ENCODE data around the gene RAC2.
"Not testable (repeated sequence)": the region's sequence is repeated elsewhere in the genome, so short reads cannot be mapped to it uniquely, and the experiment has no call there.

Gene RAC2

GRCh38 chr22:37233371-37233750, 10.7 kb downstream of the RAC2 start:
- not testable (repeated sequence) for DNase-seq

- no peak for DNase-seq
These were observed 11.7 kb downstream of the RAC2 start for GRCh38 chr22:37232140-37232998.

GRCh38 chr22:37231406-37232139, 12.5 kb downstream of the RAC2 start:
- no peak for DNase-seq

GRCh38 chr22:37230673-37231405, 13.2 kb downstream of the RAC2 start:
- no peak for DNase-seq

GRCh38 chr22:37229805-37230672, 14.0 kb downstream of the RAC2 start:
- DNase-seq, result no peak

- DNase-seq, result no peak
These were observed 14.9 kb downstream of the RAC2 start for GRCh38 chr22:37229012-37229804.

- peak in 1 of 2 donors; percentile 15 for DNase-seq
These were observed 15.7 kb downstream of the RAC2 start for GRCh38 chr22:37228106-37229011.

- no peak for DNase-seq
These were observed 17.6 kb downstream of the RAC2 start for GRCh38 chr22:37226514-37226913.

- DNase-seq, result no peak
These were observed 18.0 kb downstream of the RAC2 start for GRCh38 chr22:37226087-37226486.

- no peak for DNase-seq
These were observed 18.6 kb downstream of the RAC2 start for GRCh38 chr22:37225481-37225880.

- no peak for DNase-seq
These were observed 19.2 kb downstream of the RAC2 start for GRCh38 chr22:37224757-37225420.

- no peak for DNase-seq
These were observed 20.0 kb downstream of the RAC2 start for GRCh38 chr22:37223965-37224551.

GRCh38 chr22:37222440-37222971, 21.6 kb downstream of the RAC2 start:
- DNase-seq, result no peak

GRCh38 chr22:37221424-37222333, 22.4 kb downstream of the RAC2 start:
- DNase-seq, result no peak

GRCh38 chr22:37220543-37220981, 23.5 kb downstream of the RAC2 start:
- DNase-seq, result no peak

GRCh38 chr22:37219533-37219932, 24.5 kb downstream of the RAC2 start:
- no peak for DNase-seq

GRCh38 chr22:37218771-37219411, 25.2 kb downstream of the RAC2 start:
- no peak for DNase-seq

Data from hippocampal formation (tissue), 2 donors.